ENCODE results near the gene NEUROD2. TPM values are rescaled to one million over a fixed set of nuclear protein-coding genes. Genes with fewer than 3 reads are reported as not detected.
A peak's percentile ranks its signal among the peaks of the same experiment; 100 is the strongest.

NEUROD2 gene
- total and polyA plus RNA-seq, 2 donors (not counting 3 experiments of a cell fraction or from before 2014, with no cell fraction given): not detected

GRCh38 chr17:39600997-39601597 lies 6.6 kb downstream of the NEUROD2 start:
- H3K4me1 ChIP-seq (ENCODE audit: control insufficient read depth, extremely low read depth, insufficient read depth, low read length): no peaks in the 10 kb centered on the region
- H3K36me3 ChIP-seq (ENCODE audit: control insufficient read depth in 2 of 2, extremely low read depth in 1 of 2, insufficient read depth in 2 of 2, low read length in 2 of 2): no peaks in the 10 kb centered on the region
- H2AFZ ChIP-seq (ENCODE audit: low read depth, low read length): no peak overlapping the region
- no peak overlapping the region for H3K27ac ChIP-seq (ENCODE audit: insufficient read depth, low read depth, low read length)
- dilution Hi-C loops (cut with MboI; ENCODE audit: extremely low pct_ligation_motif_present, low sequenced_read_pairs): no loop called here
- CTCF ChIA-PET: interaction anchor here (1.0 to 1.9 kb wide), 4 partner anchors 21 to 53 kb away, joined by 3 to 8 read pairs (median 4); no protein-coding TSS in a partner anchor
- BruUV-seq (replicated peaks): no TSS peak
- H3K79me2 ChIP-seq (ENCODE audit: control insufficient read depth, insufficient read depth, low read length): no peaks in the 10 kb centered on the region
- intact Hi-C loops (cut with micrococcal nuclease): no loop called here
- H3K27me3 ChIP-seq (ENCODE audit: control insufficient read depth in 2 of 2, insufficient read depth in 2 of 2, low read length in 2 of 2): peaks cover 90 to 98% of the 10 kb centered on the region in 2 experiments
- no peaks in the 10 kb centered on the region for H3K9me3 ChIP-seq (replicated peaks; ENCODE audit: control insufficient read depth, insufficient read depth, low read length)
- H4K20me1 ChIP-seq (replicated peaks; ENCODE audit: control insufficient read depth, extremely low read depth, insufficient read depth, low read length): no peaks in the 10 kb centered on the region
- FAIRE-seq (no peak), DNase-seq (ENCODE audit: low read depth, low spot score) (no peak)
- H3K4me3 ChIP-seq (replicated peaks in 1 of 3; ENCODE audit: insufficient read depth in 1 of 3, low read depth in 1 of 3, low read length in 3 of 3): no peak overlapping the region
- no peak overlapping the region for H3K4me2 ChIP-seq (ENCODE audit: insufficient read depth, low read length)
- no peak overlapping the region for H3K9ac ChIP-seq (replicated peaks; ENCODE audit: extremely low read depth, insufficient read depth, low read length)
- POLR2A ChIA-PET: no interaction called here
- TF ChIP-seq EZH2 (IDR thresholded peaks at IDR 0.05; ENCODE audit: borderline replicate concordance, low read depth, low read length, severe bottlenecking): peak; percentile 68
- TF ChIP-seq POLR2A (IDR thresholded peaks at IDR 0.05; ENCODE audit: low read depth, low read length): no peak
- no peaks in the 10 kb centered on the region for H3K9me1 ChIP-seq (replicated peaks; ENCODE audit: control insufficient read depth, extremely low read depth, insufficient read depth, low read length)

- H3K27ac ChIP-seq (ENCODE audit: insufficient read depth, low read depth, low read length): no peak overlapping the region
- dilution Hi-C loops (cut with MboI; ENCODE audit: extremely low pct_ligation_motif_present, low sequenced_read_pairs) (no loop called here), intact Hi-C loops (cut with micrococcal nuclease) (no loop called here)
- no peaks in the 10 kb centered on the region for H3K79me2 ChIP-seq (ENCODE audit: control insufficient read depth, insufficient read depth, low read length)
- ChIA-PET POLR2A (no interaction called here), CTCF (interaction anchor here (1.0 to 1.9 kb wide), 4 partner anchors 21 to 53 kb away, joined by 3 to 8 read pairs (median 4); no protein-coding TSS in a partner anchor)
- no peaks in the 10 kb centered on the region for H4K20me1 ChIP-seq (replicated peaks; ENCODE audit: control insufficient read depth, extremely low read depth, insufficient read depth, low read length)
- BruUV-seq (replicated peaks): no TSS peak
- no peak for TF ChIP-seq POLR2A (IDR thresholded peaks at IDR 0.05; ENCODE audit: low read depth, low read length)
- no peak for TF ChIP-seq MAX (IDR thresholded peaks at IDR 0.05; ENCODE audit: insufficient read depth, insufficient read length)
- TF ChIP-seq GATA2 (IDR thresholded peaks at IDR 0.05; ENCODE audit: insufficient read depth, insufficient read length, low read depth, low read length): no peak
- no peak for TF ChIP-seq CTCF (IDR thresholded peaks at IDR 0.05; ENCODE audit: extremely low read depth in 1 of 2, insufficient read depth in 1 of 2, low read depth in 1 of 2, low read length in 2 of 2)
- TF ChIP-seq JUN (IDR thresholded peaks at IDR 0.05; ENCODE audit: borderline replicate concordance, insufficient read depth, insufficient read length, low read depth): no peak
- TF ChIP-seq FOS (IDR thresholded peaks at IDR 0.05; ENCODE audit: borderline replicate concordance, insufficient read depth, low read length): no peak
- TF ChIP-seq MYC (IDR thresholded peaks at IDR 0.05; ENCODE audit: low read depth, low read length): no peak
- no peak overlapping the region for H3K4me3 ChIP-seq (replicated peaks in 1 of 3; ENCODE audit: insufficient read depth in 1 of 3, low read depth in 1 of 3, low read length in 3 of 3)
- H3K36me3 ChIP-seq (ENCODE audit: control insufficient read depth in 2 of 2, extremely low read depth in 1 of 2, insufficient read depth in 2 of 2, low read length in 2 of 2): no peaks in the 10 kb centered on the region
- FAIRE-seq (no peak), DNase-seq (ENCODE audit: low read depth, low spot score) (no peak)
- H3K4me2 ChIP-seq (ENCODE audit: insufficient read depth, low read length): no peak overlapping the region
- no peaks in the 10 kb centered on the region for H3K4me1 ChIP-seq (ENCODE audit: control insufficient read depth, extremely low read depth, insufficient read depth, low read length)
- no peak overlapping the region for H2AFZ ChIP-seq (ENCODE audit: low read depth, low read length)
- H3K9me3 ChIP-seq (replicated peaks; ENCODE audit: control insufficient read depth, insufficient read depth, low read length): no peaks in the 10 kb centered on the region
- no peak overlapping the region for H3K9ac ChIP-seq (replicated peaks; ENCODE audit: extremely low read depth, insufficient read depth, low read length)
- H3K27me3 ChIP-seq (ENCODE audit: control insufficient read depth in 2 of 2, insufficient read depth in 2 of 2, low read length in 2 of 2): peaks cover 92 to 98% of the 10 kb centered on the region in 2 experiments
- H3K9me1 ChIP-seq (replicated peaks; ENCODE audit: control insufficient read depth, extremely low read depth, insufficient read depth, low read length): no peaks in the 10 kb centered on the region
Measured at GRCh38 chr17:39600288-39600996, 7.3 kb downstream of the NEUROD2 start.

Data from endothelial cell of umbilical vein (primary cell).